ENCODE results near the gene ZDHHC11. TPM values are rescaled to one million over a fixed set of nuclear protein-coding genes. Genes with fewer than 3 reads are reported as not detected.

ZDHHC11 gene
- total RNA-seq, 2 experiments from 2014 or later: 10.7 to 32.0 TPM

- Histone ChIP-seq H3K4me3 (ENCODE audit: low read depth, low read length, poor library complexity, severe bottlenecking) (no peak overlapping the region), H3K4me1 (ENCODE audit: insufficient read depth, low read length, poor library complexity, severe bottlenecking) (peaks cover 8% of the 10 kb centered on the region), H4K20me1 (ENCODE audit: insufficient read depth, low read length) (no peaks in the 10 kb centered on the region; the same call in none of the 2 replicates), H3K79me2 (ENCODE audit: insufficient read depth, low read depth, low read length) (no peaks in the 10 kb centered on the region), H3K27ac (ENCODE audit: low read depth, low read length, poor library complexity, severe bottlenecking) (no peak overlapping the region), H2AFZ (ENCODE audit: low read length) (no peak overlapping the region), H3K36me3 (ENCODE audit: insufficient read depth, low read length) (peaks cover 76% of the 10 kb centered on the region), H3K9me3 (ENCODE audit: low read length) (no peaks in the 10 kb centered on the region), H3K9me2 (ENCODE audit: insufficient read depth, low read length) (no peaks in the 10 kb centered on the region), H3K4me2 (ENCODE audit: low read length) (no peak overlapping the region)
- intact Hi-C loops (cut with micrococcal nuclease; ENCODE audit: unreplicated experiment): no loop called here
- ChIA-PET CTCF (ENCODE audit: unreplicated experiment) (no interaction called here), POLR2A (no interaction called here)
- no peak for DNase-seq (ENCODE audit: low spot score)
- BruUV-seq (replicated peaks): no TSS peak
- TF ChIP-seq EZH2phosphoT487 (IDR thresholded peaks at IDR 0.05; ENCODE audit: borderline replicate concordance, low read depth, low read length) (no peak), CTCF (conservative IDR thresholded peaks at IDR 0.05; ENCODE audit: low read length) (no peak)
Observed at GRCh38 chr5:876398-877365, 25.9 kb upstream of the ZDHHC11 start.

GRCh38 chr5:875931-876330 is 25.1 kb upstream of the ZDHHC11 start:
- Histone ChIP-seq H3K9me3 (ENCODE audit: low read length) (no peaks in the 10 kb centered on the region), H4K20me1 (ENCODE audit: insufficient read depth, low read length) (no peaks in the 10 kb centered on the region; the same call in none of the 2 replicates), H3K36me3 (ENCODE audit: insufficient read depth, low read length) (peaks cover 76% of the 10 kb centered on the region), H3K27ac (ENCODE audit: low read depth, low read length, poor library complexity, severe bottlenecking) (no peak overlapping the region), H3K4me3 (ENCODE audit: low read depth, low read length, poor library complexity, severe bottlenecking) (no peak overlapping the region), H3K79me2 (ENCODE audit: insufficient read depth, low read depth, low read length) (no peaks in the 10 kb centered on the region), H2AFZ (ENCODE audit: low read length) (no peak overlapping the region), H3K4me2 (ENCODE audit: low read length) (no peak overlapping the region), H3K9me2 (ENCODE audit: insufficient read depth, low read length) (no peaks in the 10 kb centered on the region), H3K4me1 (ENCODE audit: insufficient read depth, low read length, poor library complexity, severe bottlenecking) (peaks cover 8% of the 10 kb centered on the region)
- no peak for TF ChIP-seq CTCF (conservative IDR thresholded peaks at IDR 0.05; ENCODE audit: low read length)
- TF ChIP-seq EZH2phosphoT487 (IDR thresholded peaks at IDR 0.05; ENCODE audit: borderline replicate concordance, low read depth, low read length): no peak
- ChIA-PET CTCF (ENCODE audit: unreplicated experiment) (no interaction called here), POLR2A (interaction anchor here (0.6 kb wide), 1 partner anchor 390 kb away, joined by 3 read pairs; no protein-coding TSS in a partner anchor)
- no peak for DNase-seq (ENCODE audit: low spot score)
- intact Hi-C loops (cut with micrococcal nuclease; ENCODE audit: unreplicated experiment): no loop called here
- BruUV-seq (replicated peaks): no TSS peak

- H2AFZ ChIP-seq (ENCODE audit: low read length): no peak overlapping the region
- H3K79me2 ChIP-seq (ENCODE audit: insufficient read depth, low read depth, low read length): no peaks in the 10 kb centered on the region
- no peaks in the 10 kb centered on the region for H3K9me2 ChIP-seq (ENCODE audit: insufficient read depth, low read length)
- peak; percentile 50 for DNase-seq (ENCODE audit: low spot score)
- BruUV-seq (replicated peaks): no TSS peak
- no peak overlapping the region for H3K4me2 ChIP-seq (ENCODE audit: low read length)
- no peaks in the 10 kb centered on the region for H3K9me3 ChIP-seq (ENCODE audit: low read length)
- ChIA-PET POLR2A (interaction anchor here (0.7 kb wide), 1 partner anchor 12 kb away, joined by 3 read pairs; no protein-coding TSS in a partner anchor), CTCF (ENCODE audit: unreplicated experiment) (no interaction called here)
- no peaks in the 10 kb centered on the region; the same call in none of the 2 replicates for H4K20me1 ChIP-seq (ENCODE audit: insufficient read depth, low read length)
- intact Hi-C loops (cut with micrococcal nuclease; ENCODE audit: unreplicated experiment): no loop called here
- peaks cover 98% of the 10 kb centered on the region for H3K36me3 ChIP-seq (ENCODE audit: insufficient read depth, low read length)
- peaks cover 8% of the 10 kb centered on the region for H3K4me1 ChIP-seq (ENCODE audit: insufficient read depth, low read length, poor library complexity, severe bottlenecking)
- H3K27ac ChIP-seq (ENCODE audit: low read depth, low read length, poor library complexity, severe bottlenecking): no peak overlapping the region
- TF ChIP-seq CTCF (conservative IDR thresholded peaks at IDR 0.05; ENCODE audit: low read length) (no peak), EZH2phosphoT487 (IDR thresholded peaks at IDR 0.05; ENCODE audit: borderline replicate concordance, low read depth, low read length) (no peak)
- H3K4me3 ChIP-seq (ENCODE audit: low read depth, low read length, poor library complexity, severe bottlenecking): no peak overlapping the region
Observed at GRCh38 chr5:873328-873727, 22.5 kb upstream of the ZDHHC11 start.
